HG03571 (cell line): ENCODE data around the gene DLX3.

Source experiments
- ATAC-seq: cut with Tn5 transposase; IDR thresholded peaks from one replicate; pipeline ENCODE4 v1.9.1; 2021; ENCODE audit not compliant: unreplicated experiment

The DLX3 gene

DNA sequence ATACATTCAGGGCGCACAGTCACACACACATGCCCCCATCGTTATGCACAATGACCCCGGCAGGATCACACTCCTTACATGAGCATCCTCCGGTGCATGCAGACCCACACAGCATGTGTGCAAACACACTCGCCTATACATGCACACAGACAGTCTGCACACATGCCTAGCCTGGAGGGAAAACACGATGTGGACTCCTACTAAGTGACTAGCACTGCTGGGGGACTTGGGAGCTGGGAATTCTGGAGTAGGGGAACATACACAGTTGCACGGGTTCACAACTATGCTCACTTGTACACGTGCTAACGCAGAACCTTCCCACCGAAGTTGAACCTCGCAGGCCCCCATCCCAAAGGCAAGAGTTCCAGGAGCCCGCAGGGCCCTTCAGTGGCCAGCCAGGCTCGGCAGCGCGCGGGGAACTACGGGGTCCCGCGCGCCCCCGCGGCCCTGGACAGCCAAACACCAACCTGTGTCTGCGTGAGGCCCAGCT, 2.0 kb downstream of the DLX3 start:
- no peak for ATAC-seq

DNA sequence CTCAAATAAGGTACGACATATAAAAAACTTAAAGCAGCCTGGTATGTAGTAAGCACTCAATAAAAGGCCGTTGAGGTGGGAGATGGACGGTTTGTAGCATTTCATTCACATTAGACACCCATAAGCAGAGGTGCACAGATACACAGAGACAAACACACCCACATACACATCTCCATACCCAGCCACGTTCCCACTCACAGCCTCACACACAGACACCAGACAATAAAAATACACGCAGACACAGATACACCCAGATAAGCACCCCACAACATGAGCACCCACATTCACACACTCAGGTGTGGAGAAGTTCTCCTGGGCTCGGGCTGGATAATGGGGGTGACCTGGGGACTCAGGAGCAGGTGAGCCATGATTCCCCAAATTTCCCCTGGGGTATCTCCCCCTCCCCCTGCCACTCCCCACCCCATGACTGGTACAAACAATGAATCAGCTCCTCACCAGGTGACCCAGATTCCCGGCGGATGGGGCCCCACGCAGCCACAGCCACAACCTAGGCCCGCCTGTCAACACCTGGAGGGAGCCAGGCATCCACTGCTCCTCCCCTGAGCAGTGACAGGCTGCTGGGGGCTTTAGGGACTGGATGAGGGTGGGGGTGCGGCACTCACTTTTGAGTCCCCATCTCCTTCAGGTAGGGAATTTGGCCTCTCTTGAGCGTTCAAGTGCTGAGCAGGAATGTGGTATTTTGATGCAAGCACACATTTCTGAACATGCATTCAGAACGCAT, 2.7 kb downstream of the DLX3 start:
- ATAC-seq, result no peak

DNA sequence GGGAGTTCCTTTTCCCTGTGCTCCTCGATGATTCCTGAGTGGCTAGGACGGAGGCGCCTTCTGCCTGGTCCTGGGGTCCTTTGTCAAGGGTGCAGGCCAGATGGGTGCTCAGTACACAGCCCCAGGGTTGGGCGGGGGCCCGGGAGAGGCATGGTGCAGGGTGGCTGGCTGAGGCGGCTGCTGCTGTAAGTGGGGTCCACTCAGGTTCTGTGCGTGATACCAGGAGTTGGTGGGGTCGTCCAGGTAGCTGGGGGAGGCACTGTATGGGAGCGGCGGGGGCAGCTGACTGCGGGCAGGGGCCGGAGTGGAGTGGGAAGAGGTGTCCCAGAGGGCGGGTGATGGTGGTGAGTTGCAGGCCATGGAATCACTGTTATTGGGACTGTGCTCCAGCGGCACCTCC, 3.6 kb downstream of the DLX3 start:
- no peak for ATAC-seq

DNA sequence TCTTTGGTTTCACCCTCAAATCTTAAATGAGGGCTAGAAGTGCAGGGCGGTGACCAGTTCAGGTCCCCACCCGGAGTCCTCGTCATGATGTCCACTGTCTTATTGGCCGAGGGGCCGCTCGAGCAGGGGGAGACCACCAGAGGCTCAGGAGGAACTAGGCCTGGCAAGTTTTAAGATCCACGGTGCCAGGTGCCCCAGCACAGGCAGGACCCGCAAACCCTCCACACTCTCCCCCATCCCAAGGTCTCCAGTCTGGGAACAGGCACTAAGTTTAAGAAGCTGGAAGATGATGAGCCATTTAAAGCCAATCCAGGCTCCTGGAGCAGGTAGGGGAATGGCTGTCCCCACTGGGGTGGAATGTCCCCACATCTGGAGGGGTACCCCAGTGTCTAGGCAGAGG, 4.1 kb downstream of the DLX3 start:
- ATAC-seq, result no peak

DNA sequence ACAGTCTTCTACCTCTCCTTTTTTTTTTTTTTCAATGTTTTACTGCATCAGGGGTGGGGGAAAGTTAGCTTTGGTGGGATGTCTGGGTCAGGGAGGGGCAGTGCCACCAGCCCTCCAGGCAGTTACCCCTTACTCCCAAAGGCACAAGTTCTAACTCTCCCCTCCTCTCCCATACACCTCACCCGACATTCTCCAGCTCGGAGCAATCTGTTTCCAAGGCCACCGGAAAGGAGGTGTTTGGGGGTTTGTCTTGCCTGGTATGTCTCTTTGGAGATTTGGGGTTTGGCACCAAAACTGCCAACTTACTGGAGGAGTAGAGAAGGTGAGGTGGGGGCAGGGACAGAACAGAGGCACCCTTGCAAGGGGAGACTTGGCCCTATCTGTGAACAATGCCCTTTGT, 4.7 kb downstream of the DLX3 start:
- no peak for ATAC-seq

DNA sequence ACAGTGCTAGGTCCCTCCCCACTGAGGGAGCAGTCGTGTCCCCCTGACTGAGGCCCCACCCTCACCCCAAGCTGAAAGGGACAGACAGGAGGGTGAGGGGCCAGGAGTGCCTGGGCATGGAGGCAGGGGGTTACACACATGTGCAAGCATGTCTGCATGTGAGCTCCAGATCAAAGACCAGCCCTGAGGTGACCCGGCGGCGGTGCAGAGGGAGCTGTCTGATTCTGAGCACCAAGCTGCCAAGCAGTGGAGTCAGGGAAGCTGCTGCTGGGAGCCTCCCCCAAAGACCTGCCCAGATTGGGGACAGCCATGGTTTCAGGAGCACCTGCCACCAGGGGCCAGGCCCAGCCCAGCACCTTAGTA, 5.5 kb downstream of the DLX3 start:
- ATAC-seq, result no peak

DNA sequence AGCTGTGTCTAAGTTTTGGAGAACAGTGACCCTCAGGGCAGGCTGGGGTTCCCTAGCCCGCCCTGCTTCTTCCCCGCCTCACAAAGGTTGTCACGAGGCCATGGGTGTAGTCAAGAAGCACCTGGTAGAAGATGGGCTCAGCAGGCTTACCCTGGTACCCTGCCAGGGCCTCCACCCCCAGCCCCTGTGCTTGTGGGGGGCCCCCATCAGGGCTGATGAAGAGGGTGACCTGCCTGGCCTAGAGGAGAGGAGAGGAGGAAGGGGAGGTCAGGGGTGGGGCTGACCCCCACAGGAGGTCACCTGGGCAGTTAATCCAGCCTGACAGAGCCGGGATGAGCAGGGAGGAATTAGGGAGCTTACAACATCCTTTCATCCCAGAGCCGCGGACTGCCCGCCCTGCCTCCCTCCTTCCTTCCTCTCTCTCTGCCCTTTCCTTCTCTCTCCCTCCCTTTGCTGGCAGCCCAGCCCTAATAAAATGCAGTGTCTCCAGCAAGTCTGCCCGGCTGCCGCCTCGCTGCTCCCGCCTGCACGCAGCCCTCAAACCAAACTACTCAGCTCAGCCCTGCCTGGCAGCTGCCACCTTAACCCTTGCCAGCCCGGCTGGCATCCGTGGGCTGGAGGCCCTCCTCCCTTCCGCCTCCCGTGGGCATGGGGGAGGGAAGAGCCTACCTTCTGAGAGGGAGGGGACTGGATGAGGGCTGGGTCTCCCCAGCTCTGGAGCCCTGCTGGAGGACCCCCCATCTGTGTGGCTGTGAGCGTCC, 7.2 kb downstream of the DLX3 start:
- no peak for ATAC-seq

DNA sequence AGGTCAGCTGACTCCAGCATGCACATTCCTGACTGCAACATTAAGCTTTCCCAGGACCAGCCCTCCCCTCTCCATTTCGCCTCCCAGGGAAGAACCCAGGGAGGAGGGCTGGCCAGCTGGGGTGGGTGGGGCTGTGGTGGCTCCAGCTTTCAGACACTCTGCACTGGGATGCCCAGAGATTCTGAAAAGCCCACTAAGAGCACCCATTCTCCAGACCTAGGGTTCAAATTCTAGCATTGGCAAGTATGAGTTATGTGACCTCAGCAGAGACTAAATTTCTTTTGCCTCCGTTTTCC, 7.8 kb downstream of the DLX3 start:
- no peak for ATAC-seq

DNA sequence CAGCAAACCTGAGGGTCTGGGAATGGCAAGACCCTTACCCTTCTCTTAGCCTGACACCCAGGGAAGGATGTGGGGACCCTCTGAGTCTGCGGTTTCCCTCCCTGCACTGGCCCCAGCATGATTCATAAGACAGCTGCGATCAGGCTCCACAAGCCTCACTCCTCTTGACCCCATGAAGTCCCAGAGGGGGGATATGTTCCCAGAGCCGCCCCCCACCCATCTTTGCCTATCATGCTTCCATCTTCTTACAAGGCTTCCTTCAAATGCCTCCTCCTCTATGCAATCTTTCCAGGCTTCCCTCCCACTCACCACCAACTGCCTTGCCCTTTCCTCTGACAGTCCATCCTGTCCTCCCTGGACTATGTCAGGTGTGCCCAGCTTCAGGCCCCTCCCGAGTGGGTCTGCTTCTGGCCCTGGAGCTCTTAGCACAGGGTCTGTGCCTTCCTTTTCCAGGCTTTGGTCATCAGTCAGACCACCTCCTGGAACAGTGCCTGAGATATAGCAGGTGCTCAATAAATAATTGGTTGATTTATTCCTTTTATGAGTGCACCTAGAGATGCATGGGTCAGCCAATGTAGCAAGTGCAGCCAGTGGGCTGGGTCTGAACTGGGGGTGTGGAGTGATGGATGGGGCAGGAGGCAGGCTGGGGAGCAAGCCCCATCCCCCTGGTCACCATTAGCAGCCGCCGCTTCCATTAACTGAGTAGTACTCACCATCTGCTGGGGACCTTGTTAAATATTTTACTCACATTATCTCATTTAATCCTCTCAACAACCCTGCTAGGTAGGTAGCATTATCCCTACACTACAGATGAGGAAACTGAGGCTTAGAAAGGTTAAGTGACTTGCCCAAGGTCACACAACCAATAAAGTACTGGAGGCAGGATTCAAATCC, 8.4 kb downstream of the DLX3 start:
- ATAC-seq, result no peak

DNA sequence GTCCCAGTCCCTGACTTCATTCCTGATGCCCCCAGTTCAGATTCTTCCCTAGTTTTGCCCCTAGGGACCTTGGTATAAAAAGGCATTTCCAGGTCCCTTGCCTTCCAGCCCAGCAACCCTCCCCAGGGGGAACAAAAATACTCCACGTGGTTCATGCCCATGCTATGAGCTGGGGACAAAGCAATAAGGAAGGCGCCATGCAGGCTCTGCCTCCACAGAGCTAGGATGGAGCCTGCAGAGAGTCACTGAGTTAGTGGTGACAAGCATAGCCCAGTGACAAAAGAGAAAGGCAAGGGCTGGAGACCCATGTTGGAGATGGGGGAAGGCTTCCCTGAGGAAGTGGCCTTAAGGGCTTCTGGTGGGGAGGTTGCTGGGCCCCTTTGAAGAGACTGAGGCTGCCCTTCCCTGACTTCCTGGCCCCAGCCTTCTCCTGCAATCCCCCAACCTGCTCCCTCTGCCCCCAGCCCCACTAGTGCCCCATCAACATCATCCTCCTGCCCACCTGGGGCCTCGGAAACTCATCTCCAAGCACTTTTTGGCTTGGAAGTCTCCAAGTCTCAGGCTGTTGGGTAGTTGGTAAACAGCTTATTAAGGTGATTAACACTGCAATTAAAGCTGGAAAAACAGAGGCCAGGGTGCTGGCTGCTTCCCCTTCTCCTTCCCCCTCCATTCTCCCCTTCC, 9.6 kb downstream of the DLX3 start:
- no peak for ATAC-seq

DNA sequence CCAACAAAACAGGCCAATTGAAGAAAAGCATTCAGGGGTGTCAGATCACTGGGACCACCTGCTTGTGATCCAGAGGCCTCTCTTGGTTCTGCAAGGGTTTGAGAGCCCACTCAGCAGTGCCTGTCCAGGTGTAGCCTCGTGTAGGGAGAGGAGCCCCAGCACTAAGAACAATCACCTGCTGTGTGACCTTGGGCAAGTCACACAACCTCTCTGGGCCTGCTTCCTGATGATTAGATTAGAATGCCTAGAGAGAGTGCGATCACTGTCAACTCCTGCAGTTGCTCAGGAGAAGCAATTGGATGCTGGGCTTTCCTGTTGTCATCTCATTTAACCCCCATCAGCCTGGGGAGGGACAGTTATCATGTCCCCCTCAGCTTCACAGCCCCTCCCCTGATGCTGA, 10.2 kb downstream of the DLX3 start:
- no peak for ATAC-seq

DNA sequence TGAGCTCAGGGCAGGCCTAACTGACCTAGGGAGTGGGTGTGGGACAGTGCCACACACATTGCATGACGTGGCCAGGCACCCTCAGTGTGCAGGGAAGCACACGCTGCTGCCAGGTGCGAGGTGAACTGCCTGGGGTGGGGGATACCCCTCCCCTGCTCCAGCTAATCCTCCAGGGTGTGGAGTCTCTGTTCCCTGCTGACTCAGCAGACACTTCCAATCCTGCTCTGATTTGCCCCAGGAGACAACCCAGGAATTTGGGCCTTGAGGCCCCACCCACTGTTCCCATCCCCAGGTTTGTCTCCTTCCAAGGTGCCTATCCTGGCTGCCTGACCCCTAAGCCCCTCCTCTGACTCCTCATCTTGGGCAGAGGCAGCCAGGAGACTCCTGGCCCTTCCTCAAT, 10.7 kb downstream of the DLX3 start:
- no peak for ATAC-seq

DNA sequence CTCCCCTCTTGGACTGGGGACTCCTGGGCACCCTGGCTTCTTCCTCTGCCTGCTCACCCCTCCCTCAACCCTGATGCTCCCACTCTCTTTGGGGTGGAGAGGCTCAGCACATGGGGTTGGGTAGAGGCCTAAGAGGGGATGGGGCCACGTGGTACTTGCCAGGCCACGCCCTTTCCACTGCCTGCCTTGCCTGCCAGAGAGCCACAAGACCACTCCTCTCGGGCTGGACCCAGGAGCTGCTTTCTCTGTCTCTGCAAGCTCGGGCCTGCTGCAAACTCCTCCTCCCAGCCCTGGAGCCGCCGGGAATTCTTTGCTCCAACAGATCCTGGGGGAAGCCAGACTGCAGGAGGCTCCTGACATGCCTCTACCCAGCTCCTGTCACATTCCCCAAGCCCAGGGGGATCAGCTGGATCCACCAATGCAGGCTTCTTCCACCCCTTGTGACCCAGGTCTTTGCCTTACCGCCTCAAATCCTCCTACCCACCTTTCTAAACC, 14.3 kb downstream of the DLX3 start:
- no peak for ATAC-seq

DNA sequence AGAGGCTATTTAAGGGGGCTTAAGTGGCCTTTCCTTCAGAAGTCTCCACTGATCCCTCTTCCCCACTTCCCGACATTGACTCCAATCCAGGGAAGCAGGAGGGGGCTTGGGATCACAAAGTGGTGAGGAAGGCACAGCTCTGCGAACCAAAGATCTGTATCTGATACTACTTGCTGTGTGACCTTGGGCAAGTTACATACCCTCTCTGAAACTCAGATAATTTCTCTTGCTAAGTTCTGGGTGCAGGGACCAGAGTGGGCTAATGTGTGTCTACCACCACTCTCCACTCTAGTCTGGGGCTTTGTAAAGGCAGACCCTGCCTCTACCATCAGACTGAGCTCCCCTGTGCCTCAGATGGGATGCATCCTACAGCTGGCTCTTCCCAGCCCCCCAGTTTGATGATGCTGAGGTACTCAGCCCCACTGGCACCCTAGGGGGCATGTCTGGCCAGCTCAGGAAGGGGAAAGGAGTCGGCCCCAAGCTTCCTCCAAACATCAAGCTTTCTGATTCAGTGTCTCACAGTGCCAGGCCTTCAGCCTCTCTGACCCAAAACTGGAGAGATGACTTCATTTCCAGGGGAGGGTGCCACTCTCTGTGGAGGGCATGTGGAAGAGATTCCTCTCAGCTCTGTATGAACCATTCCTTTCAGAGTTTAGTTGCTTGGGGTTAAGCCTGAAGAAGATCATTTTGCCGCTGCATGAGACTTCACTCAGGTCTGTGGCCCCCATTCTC, 15.1 kb downstream of the DLX3 start:
- no peak for ATAC-seq

DNA sequence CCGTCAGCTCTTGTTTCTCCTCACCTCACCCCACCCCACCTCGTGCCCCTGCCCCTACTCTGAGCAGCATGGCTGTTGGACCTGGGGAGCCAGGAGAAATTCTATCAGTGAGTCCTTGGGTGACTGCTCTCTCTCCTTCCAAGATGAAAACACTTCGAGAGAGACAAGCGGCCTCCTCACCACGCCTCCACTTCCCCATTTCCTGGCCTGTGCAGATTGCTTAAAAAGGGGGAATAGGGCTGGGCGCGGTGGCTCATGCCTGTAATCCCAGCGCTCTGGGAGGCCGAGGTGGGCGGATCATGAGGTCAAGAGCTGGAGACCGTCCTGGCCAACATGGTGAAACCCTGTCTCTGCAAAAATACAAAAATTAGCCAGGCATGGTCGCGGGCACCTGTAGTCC, 16.5 kb downstream of the DLX3 start:
- no peak for ATAC-seq

DNA sequence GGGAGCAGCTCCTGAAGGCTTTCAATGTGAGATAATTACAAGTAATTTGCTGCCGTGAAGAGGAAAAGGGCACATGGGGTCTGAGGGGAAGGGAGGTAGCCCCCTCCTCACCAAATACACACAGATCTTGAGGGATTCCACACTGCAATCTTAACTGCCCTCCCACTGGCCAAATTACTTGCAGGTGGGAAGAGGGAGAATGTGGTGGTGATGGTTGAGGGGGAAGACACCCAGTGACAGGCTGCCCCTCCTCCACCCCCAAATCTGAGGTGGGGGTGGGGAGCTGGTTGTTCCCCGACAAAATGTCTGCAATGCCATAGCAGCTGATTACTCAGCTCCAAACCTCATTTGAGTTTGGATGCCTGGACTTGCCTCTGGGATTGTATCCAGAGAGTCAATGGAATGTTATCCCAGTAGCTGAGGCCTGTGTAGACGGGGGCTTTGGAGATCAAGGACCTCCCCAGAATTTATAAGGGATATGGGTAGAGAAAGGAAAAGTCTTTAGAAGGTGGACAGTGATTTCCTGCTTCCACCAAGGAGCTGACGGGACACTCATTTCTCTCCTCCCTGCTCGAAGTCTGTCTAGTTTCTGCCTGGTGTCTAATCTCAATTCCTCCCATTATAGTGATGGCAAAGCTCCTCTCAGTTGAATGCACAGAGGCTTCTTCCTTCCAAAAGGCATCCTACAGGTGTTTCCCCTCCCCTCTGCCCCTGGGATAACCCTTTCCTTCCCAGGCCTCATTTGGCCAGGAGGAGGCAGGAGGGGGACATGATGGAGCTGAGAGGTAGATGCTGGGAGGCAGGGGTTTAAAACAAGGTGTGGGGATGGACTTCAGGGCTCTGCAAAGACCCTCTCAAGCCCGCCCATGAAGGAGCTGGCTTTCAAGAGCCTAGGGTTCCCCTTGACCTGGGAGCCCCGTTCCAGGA, 17.3 kb downstream of the DLX3 start:
- no peak for ATAC-seq

DNA sequence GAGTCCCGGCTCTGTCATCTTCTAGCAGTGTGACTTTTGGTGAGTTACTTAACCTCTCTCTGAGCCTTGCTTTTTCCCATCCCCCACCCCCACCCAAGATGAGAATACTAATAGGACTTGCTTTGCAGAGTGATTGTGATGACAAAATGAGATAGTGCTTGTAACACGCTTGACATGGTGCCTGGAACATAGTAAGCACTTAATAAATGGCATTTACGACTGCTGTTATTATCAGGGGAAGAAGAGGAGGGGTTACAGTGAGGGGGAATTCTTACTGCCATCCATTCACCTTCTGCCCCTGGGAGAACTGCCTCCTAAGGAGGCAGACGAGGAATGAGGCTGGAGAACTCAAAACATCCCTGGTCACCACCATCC, 18.2 kb downstream of the DLX3 start:
- no peak for ATAC-seq

DNA sequence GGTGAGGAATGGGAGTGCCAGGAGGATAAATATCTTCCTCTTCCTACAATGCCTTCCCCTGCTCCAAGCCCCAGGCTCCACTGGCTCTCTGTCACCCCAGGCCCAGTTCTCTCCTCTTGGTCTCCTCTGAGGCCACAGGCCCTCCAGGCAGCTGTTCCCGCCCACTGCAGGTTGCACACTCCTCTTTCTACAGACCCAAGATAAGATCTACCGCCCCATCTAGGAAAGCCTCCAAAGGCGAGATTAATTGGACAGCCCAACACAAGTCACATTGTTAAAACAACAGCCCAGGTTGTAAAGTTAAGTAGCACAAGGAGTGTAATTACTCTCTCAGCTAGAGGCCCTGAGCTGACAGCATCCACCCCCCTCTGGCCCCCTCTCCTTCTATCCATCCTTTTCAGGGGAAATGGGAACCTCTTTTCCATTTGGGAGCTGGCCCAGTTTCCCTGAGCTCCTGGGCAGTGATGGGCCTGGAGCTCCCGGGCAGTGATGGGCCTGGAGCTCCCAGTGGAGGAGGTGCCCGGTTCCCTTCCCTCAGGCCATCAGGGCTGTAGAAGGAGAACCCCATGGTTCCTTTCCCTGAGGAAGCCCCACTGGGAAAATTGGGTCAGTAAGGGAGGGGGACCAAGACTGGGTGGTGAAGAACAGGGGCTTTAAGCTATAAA, 18.7 kb downstream of the DLX3 start:
- ATAC-seq, result no peak

DNA sequence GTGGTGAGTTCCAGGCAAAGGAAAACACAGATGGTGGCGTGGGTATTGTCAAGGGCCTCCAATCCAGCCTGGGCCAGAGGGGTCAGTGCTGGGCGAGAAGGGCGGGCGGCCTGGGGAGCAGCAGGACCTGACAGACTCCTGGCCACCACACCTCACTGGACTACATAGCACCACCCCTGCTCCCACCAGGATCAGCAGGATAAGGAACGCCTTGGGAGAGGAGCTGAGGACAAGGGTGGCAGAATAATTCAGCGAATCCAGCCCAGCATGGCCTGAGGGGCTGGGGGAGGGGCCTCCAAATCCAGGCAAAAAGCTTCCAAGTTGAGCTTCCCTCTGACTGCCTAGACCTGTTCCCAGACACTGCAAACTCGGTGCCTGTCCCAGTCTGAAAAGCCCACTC, 19.5 kb downstream of the DLX3 start:
- ATAC-seq, result no peak
